HG03354 (cell line): ENCODE results near the gene FGGY.
"Not testable (repeated sequence)": the region's sequence is repeated elsewhere in the genome, so short reads cannot be mapped to it uniquely, and the experiment has no call there.

Experiments
- ATAC-seq: cut with Tn5 transposase; IDR thresholded peaks from one replicate; pipeline ENCODE4 v1.9.1; 2021; ENCODE audit warnings: mild to moderate bottlenecking; ENCODE audit not compliant: unreplicated experiment, poor library complexity, severe bottlenecking

The FGGY gene

GRCh38 chr1:59731591-59731990 is 434.7 kb downstream of the FGGY start:
- no peak for ATAC-seq

DNA sequence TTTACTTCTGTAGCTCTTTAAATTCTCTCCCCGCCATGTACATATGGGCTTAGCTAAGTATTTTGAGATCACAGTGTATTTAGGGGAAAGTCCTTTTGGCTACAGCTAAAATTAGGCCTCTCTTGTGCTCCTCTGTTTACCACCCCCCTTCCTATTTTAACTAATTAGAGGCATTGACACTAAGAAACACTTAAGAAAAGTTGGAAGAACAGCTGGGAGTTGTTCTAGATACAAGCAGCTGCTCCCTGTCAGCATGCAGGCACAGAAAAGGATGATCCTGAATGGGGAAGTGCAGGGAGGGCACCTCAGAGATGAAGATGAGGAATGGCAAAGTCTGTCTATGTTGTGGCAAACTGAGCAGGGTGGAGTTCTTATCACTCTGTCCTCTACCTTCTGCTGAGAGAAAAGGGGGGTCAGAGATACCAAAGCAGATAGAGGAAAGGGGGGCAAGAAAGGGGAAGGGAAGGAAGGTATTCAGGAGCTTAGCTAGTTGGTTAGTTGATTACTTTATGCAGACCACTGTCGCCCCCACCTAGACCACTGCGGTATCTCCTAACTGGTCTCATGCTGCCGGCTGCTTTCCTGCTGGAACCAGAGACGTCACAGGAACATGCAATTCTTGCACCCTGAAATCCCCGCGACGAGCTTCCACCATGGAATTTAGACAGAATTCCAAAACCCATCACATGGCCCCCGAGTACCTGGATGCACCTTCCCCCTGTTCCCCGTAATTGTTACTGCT is 435.5 kb downstream of the FGGY start:
- no peak for ATAC-seq

GRCh38 chr1:59733443-59734141 is 436.7 kb downstream of the FGGY start:
- no peak for ATAC-seq

GRCh38 chr1:59735927-59736326 is 439.0 kb downstream of the FGGY start:
- not testable (repeated sequence) for ATAC-seq

GRCh38 chr1:59736744-59737143 is 439.9 kb downstream of the FGGY start:
- ATAC-seq = no peak

- no peak for ATAC-seq
Measured at GRCh38 chr1:59737638-59738037, 440.7 kb downstream of the FGGY start.

- no peak for ATAC-seq
Measured at GRCh38 chr1:59738152-59738551, 441.3 kb downstream of the FGGY start.

DNA sequence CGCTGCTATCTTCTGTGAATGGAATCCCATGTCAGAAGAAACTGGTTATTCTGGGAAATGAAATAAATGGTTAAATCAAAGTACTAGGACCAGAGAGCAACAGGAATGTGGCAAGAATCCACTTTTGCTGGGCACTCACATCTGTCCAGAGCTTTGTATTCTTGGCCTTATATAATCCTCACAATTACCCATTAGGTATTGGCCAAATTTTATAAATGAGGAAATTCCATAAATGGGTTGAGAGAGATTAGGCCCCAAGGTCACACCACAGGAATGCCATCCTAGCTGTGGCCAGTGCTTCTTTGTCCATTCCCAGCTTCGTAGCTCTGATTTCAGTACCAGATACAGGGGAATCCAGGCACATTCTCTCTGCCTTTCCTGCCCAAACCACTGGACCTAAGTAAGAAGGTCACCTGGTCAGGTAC is 441.7 kb downstream of the FGGY start:
- ATAC-seq = no peak

DNA sequence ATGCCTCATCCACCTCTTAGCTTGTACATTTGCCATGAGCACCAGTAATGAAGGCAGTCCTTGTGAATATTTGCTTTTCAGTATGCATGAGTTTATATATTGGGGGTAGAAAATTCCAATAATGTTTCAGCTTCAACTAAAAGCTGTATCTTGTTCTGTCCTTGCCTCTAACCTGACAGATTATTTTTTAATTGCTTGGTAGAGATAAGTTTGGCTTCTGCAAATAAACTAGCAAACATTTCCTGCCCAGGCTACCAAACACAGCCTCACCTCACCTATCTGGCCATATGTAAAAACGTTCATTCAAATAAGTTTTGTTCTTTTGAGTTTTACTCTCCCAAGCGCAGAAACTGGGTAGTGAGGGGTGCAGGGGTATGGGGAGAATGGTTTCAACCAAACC is 442.2 kb downstream of the FGGY start:
- ATAC-seq = no peak

GRCh38 chr1:59742526-59742925 is 445.6 kb downstream of the FGGY start:
- no peak for ATAC-seq

- no peak for ATAC-seq
Measured at GRCh38 chr1:59743324-59744091, 446.6 kb downstream of the FGGY start.

- ATAC-seq = no peak
Measured at GRCh38 chr1:59747420-59748024, 450.6 kb downstream of the FGGY start.

GRCh38 chr1:59748123-59748522 is 451.2 kb downstream of the FGGY start:
- no peak for ATAC-seq

DNA sequence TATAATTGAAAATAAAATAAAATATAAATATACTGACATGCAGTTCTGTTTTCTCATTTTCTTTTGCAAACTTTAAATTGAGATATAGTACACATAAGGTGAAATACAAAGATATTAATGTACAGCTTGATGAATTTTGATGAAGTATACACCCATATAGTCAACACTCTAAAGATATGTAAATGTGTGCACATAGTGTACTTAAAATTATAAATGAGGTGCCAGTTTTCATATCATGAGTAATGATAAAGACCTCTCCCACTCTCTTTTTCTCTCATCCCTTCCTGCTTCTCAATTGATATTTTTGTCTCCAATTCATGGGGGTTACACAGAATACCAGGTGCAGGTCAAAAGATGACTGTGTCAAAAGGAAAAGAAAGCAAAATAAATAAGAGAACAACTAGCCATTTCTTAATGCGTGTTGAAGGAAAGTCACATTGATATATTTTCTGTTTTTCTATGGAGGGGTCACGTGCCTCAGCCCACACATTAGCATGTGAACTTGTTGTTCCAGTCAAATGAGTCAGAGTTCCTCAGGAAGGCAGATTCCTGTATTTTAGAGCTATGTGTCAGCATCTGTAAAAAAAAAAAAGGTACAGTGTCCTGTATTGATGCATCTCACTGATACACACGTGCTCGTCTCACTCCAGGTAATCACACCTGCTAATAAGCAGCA is 453.6 kb downstream of the FGGY start:
- ATAC-seq = no peak

GRCh38 chr1:59751004-59751395 is 454.1 kb downstream of the FGGY start:
- ATAC-seq = no peak

DNA sequence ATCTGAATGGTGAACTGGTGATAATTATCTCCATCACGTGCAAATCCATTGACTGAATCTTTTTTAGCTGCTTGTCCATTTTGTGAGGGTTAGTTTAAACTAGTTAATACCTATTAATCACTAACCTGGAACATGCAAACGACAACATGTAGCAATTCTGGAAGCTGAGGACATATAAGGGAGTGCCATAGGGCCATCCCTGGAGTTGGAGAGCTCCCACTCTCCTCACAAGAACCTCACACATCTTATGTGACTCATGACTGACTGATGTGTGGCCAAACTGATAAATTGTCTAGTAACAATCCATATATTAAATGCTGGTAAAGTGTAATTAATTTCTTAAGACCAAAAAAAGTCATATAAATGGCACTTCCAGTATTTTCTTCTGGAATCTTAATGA is 454.9 kb downstream of the FGGY start:
- ATAC-seq = no peak

DNA sequence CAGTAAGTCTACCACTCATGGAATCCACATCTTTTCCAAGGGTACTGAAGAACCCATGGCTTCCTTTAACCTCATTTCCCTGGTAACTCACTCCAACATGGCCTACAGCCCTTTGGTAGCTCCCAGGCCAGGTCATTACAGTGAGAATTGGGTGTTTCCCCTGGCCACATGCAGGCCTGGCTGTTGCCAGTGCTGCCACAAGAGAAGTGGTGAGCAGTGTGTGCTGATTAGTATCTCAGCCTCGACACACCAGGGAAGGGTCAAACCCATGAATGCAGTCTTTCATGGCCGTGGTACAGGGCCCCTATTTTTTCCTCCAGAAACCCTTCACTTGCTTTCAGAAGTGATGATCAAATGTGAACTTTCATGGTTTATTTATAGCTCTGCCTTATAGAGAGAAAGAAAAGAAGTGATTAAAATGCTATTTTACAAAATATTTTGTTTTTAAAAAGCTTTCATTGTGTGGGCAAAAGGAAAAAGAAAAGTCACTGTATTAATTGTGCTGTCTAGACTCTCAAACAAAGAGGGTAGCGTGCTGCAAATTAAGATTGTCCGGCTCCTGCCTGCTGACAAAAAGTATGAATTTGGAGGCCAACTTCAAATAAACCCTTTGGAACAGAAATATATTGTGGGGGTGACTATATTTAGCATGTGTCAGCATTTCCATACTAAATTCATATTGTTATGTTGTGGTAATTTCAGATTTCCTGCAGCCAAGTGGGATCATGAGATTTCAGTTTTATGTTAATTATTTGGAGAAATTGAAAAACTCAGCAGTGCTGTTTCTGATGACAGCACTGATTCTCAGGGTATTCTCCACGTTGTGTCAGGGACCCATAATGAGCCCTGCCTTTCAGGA is 455.9 kb downstream of the FGGY start:
- ATAC-seq = peak; percentile 64

DNA sequence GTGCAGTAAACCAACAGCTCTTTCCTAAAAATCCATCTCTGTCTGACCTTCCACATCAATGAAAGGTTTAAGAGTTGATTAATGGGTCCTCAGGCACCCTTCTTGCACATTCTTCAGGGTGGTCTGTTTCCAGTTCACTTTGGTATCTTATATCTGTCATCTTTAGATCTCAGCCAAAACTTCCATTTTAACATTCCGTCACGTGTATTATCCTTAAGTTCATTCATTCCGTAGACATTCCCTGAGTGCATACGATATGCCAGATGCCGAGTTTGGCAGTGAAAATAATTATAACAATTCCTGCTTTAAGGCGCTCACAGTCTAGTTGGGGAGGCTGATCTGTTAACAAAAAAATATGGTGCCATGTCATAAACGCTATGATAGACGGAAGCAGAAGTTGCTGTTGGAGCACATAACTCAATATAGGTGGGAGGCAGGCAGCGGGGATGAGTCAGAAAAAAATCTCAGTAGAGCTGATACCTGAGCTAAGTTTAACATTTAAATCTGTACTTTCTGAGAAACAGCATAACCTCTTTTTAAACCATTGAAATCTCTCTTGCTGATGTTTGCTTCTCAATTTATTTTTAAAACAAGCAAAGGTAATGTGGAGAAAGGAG is 458.3 kb downstream of the FGGY start:
- no peak for ATAC-seq
